ENCODE results near the gene ETV3. TPM values are rescaled to one million over a fixed set of nuclear protein-coding genes. Genes with fewer than 3 reads are reported as not detected.

Gene ETV3
- total RNA-seq, 1 experiment from 2014 or later = 36.3 TPM

GRCh38 chr1:157153746-157154145, 15.6 kb upstream of the ETV3 start:
- no peak overlapping the region for H3K4ac ChIP-seq (ENCODE audit: low read depth, low read length)
- H3K9me3 ChIP-seq (ENCODE audit: control insufficient read depth, low read depth, low read length) = no peaks in the 10 kb centered on the region
- Mint-ChIP-seq H3K27ac (no peak overlapping the region), H3K36me3 (ENCODE audit: insufficient read depth in 1 of 3, low read depth in 3 of 3) (no peaks in the 10 kb centered on the region), H3K9me3 (no peaks in the 10 kb centered on the region), H3K4me3 (no peak overlapping the region; a peak in 2 of 5 replicates), H3K27me3 (ENCODE audit: low read depth) (peaks cover 3% of the 10 kb centered on the region), H3K4me1 (peaks cover 45 to 47% of the 10 kb centered on the region in 2 experiments)
- no peak overlapping the region for H4K8ac ChIP-seq (replicated peaks; ENCODE audit: insufficient read length, low read depth, low read length)
- H3K79me2 ChIP-seq (ENCODE audit: insufficient read depth, low read length) = no peaks in the 10 kb centered on the region
- no peak overlapping the region for H4K91ac ChIP-seq (ENCODE audit: insufficient read length, low read depth, low read length)
- H3K27ac ChIP-seq (ENCODE audit: insufficient read length, low read depth, low read length) = no peak overlapping the region
- H4K20me1 ChIP-seq (ENCODE audit: control insufficient read depth, insufficient read depth, insufficient read length) = no peaks in the 10 kb centered on the region
- no peak overlapping the region for H2AFZ ChIP-seq (ENCODE audit: low read length)
- no peak for DNase-seq
- no peak overlapping the region for H2BK12ac ChIP-seq (ENCODE audit: insufficient read length, low read depth, low read length)
- no peak overlapping the region for H3K14ac ChIP-seq (ENCODE audit: insufficient read depth, low read length)
- 0 out of 2 replicates have a peak, but pooled peaks cover 3% of the 10 kb centered on the region for H3K4me1 ChIP-seq (ENCODE audit: insufficient read depth, low read length)
- WGBS (ENCODE audit: extremely low coverage, insufficient read length, low lambda C conversion rate) = no CpG with 5 or more reads among the region's 1 CpG
- no peak overlapping the region for H3K4me2 ChIP-seq (ENCODE audit: insufficient read depth, insufficient read length, low read length)
- H3K9ac ChIP-seq (ENCODE audit: extremely low read depth, insufficient read length, low read length) = no peak overlapping the region
- H2BK15ac ChIP-seq (ENCODE audit: low read depth, low read length) = no peak overlapping the region
- no peak overlapping the region for H3K23ac ChIP-seq (ENCODE audit: insufficient read length, low read depth, low read length)
- TF ChIP-seq CTCF (conservative IDR thresholded peaks at IDR 0.05) = no peak
- H3T11ph ChIP-seq (ENCODE audit: low read length) = no peak overlapping the region
- H3K27me3 ChIP-seq (ENCODE audit: insufficient read depth, low read length) = no peaks in the 10 kb centered on the region
- H2BK120ac ChIP-seq (ENCODE audit: low read depth, low read length, poor library complexity, severe bottlenecking) = no peak overlapping the region
- no peaks in the 10 kb centered on the region for H3K23me2 ChIP-seq (ENCODE audit: insufficient read length, low read depth, low read length, poor library complexity, severe bottlenecking)
- H3K18ac ChIP-seq (ENCODE audit: insufficient read length, low read depth, low read length) = no peak overlapping the region
- no peaks in the 10 kb centered on the region for H3K79me1 ChIP-seq (ENCODE audit: insufficient read depth, low read depth, low read length, poor library complexity, severe bottlenecking)
- no peak overlapping the region for H3K56ac ChIP-seq (ENCODE audit: insufficient read length, low read depth, low read length)
- no peak overlapping the region for H4K5ac ChIP-seq (ENCODE audit: insufficient read length, low read depth, low read length)
- H2AK5ac ChIP-seq (ENCODE audit: insufficient read length, low read length) = no peak overlapping the region
- H2BK20ac ChIP-seq (ENCODE audit: low read depth, low read length, poor library complexity, severe bottlenecking) = no peak overlapping the region
- no peak overlapping the region for H2BK5ac ChIP-seq (ENCODE audit: insufficient read length, low read length)
